ENCODE results near the gene SLC39A11.
"Not testable (repeated sequence)": the region's sequence is repeated elsewhere in the genome, so short reads cannot be mapped to it uniquely, and the experiment has no call there.

The SLC39A11 gene

DNA sequence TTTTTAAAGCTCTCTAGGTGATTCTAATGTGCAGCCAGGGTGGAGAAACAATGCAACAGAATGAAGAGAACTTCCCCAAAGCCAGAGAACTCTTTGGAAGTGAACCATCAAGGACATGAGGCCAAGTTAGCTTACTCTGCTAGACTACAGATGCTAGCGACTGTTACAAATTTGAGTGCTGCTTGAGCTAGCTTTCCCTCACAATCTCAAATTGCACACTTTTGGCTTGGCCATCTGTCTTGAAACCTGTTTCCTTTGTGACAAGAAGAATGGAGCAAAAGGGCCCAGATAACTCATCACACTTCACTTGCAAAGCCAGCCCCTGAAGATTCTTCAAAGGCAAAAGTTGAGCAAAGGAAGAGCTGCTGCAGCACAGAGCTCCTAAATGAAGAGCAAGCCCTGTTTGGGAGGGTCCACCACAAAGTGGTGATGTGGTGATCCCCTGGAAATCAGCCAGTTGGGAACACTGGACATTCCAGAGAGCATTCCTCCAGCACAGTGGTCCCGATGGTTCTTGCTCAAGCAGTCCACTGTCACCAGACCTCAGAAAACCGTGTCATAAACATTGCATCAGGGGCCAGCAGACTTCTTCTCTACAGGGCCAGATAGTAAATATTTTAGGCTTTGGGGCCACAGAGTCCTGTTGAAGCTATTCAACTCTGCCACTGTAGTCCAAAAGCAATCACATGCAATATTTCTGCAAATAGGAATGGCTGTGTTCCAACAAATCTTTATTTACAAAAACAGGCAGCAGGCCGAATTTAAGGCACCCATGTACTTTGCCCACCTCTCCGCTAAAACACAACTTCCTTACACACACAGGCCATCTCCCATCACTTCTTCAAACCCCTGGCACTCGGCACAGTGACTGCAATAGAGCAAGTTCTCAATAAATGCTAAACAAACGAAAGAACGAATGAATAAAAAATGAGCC lies 21.2 kb downstream of the SLC39A11 start:
- DNase-seq = no peak

DNA sequence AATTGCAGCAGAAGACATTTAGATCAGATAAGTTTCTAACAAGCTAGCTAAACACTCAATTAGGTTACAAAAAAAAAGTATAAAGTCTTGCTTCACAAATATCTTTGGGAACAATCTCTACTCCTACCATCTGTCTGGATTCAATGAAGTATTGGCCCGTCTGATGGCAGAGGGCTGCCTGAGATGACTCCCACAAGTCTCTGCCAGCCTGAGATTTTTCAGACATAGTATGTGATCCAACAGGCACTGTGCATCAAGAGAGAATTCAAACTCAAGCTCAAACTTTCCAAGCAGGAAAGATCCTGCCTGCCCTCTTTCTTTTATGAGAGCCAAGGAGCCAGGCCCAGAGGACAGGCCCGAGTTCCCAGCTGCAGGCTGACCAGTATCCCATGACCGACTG lies 22.6 kb downstream of the SLC39A11 start:
- no peak for DNase-seq

DNA sequence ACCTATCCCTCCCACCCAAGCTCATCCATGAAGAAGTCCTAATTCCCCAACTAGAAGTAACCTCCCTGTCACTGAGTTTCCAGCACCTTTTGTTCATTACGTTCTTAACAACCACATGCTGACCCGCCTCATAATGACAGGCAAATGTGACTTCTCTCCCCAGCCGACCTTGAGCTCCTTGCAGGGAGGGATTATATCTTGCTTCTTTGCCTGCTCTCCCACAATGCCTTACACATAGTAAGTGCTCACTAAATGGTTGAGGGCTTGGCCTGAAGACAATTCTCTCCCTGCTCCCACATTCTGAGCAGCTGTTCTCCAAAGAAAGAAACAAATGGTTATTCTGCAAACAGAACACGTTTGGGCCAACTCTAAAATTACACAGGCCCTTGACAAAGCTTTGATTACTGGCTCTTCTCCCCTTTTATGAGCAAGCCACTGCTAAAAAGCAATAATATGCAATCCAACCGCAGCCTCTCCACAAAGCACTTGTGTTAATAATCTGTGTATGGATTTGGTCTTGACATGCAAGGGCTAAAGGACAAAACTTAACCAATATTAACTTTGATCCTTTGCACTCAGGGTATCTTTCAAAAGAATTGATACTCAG lies 23.2 kb downstream of the SLC39A11 start:
- no peak for DNase-seq

DNA sequence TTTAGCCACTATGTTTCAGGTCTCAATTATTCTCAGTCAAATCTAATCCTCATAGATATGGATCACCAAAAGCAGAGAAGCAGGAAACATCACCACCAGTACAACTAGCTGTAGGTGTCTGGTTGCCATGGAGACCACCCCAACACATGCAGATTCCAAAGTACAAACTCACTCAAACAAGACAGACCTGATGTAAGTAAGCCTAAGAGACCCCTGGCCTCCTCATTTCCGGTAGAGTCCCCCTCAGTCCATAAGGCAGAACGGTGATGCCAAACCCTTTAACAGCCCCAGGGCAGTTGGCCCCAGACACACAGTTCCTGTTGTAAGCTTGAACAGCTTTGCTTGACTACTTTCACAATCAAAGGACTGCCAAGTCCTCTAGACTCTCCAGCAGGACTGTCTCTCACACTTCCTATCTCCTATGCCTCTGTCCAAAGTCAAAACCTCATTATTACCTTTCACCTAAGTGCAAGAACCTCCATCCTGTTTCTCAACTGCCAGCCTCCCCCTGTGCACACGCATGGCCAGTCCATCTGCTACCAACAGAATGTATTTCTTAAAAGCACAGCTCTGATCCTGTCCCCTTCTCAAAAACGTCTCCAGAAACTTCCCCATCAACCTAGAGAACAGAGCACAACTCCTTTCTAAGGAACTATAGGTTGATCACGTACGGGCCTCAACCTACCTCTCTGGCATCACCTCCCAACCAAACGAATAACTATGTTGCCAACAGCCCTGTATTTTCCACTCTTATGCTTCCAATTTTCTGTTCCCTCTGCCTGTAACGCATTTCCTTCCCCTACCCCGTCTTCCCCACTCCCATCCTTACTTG lies 23.9 kb downstream of the SLC39A11 start:
- DNase-seq = no peak

- DNase-seq = not testable (repeated sequence)
Observed at GRCh38 chr17:73067699-73068098, 24.8 kb downstream of the SLC39A11 start.

DNA sequence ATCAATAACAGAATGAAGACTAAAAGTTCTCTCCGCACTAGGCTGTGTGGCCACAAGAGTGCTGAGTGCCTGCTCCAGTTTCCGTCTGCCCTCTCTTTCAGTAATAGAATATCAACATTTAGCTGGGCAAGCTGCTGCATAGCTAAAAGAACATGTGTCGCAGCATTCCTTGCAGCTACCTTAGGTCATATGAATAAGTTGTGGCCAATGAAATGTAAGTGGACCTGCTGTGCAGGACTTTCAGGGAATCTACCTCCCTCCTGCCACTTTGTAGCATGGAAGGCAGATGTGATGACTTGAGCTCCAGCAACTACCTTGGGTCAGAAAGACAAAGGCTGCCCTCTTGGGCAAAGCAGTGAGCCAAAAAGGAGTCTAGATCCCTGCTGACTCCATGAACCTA lies 25.4 kb downstream of the SLC39A11 start:
- DNase-seq = no peak

GRCh38 chr17:73066148-73066884 lies 26.2 kb downstream of the SLC39A11 start:
- no peak for DNase-seq

- DNase-seq = no peak
Observed at GRCh38 chr17:73065376-73065775, 27.1 kb downstream of the SLC39A11 start.

- no peak for DNase-seq
Observed at GRCh38 chr17:73064084-73064938, 28.2 kb downstream of the SLC39A11 start.

DNA sequence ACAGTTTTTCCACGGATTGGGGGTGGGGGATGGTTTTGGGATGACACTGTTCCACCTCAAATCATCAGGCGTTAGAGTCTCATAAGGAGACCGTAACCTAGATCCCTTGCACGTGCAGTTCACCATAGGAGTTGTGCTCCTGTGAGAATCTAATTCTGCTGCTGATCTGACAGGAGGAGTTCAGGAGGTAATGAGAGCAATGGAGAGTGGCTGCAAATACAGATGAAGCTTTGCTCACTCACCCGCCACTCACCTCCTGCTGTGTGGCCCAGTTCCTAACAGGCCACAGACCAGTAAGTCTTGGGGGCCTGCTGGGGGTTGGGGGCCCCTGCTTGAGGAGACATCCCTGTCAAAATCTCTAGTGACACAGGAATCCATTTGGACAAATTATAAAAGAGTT lies 29.8 kb downstream of the SLC39A11 start:
- no peak for DNase-seq

DNA sequence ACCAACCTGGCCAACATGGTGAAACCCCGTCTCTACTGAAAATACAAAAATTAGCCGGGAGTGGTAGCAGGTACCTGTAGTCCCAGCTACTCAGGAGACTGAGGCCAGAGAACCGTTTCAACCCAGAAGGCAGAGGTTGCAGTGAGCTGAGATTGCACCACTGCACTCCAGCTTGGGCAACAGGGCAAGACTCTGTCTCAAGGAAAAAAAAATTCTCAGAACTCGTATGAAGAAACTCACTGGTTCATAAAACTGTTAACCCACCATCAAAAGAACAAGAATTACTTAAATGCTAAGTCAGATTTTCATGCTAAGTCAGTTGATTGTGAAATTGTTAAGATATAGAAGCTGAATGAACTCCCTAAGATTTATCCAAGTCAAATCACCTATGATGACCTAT lies 31.3 kb downstream of the SLC39A11 start:
- no peak for DNase-seq

GRCh38 chr17:73060721-73061120 lies 31.8 kb downstream of the SLC39A11 start:
- DNase-seq = no peak

GRCh38 chr17:73059713-73060112 lies 32.8 kb downstream of the SLC39A11 start:
- not testable (repeated sequence) for DNase-seq

DNA sequence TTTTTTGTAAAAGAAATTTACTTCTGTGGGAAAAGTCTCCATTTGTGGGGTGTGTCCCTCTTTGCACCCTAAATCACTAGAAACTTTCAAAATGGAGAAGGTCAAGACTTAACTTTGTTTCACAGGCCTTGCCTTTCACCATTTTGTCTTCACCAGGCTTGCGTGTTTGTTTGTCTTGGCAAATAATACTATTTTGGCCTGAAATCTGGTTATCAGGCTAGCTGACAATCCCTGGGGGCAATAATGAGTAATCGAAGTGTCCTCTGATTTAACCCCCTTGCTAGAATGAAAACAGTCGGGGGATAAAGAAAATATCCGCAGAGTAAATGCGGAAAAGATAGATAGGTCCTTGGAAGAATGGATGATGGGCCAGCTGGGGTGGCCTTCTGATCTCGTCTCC lies 34.5 kb downstream of the SLC39A11 start:
- no peak for DNase-seq

DNA sequence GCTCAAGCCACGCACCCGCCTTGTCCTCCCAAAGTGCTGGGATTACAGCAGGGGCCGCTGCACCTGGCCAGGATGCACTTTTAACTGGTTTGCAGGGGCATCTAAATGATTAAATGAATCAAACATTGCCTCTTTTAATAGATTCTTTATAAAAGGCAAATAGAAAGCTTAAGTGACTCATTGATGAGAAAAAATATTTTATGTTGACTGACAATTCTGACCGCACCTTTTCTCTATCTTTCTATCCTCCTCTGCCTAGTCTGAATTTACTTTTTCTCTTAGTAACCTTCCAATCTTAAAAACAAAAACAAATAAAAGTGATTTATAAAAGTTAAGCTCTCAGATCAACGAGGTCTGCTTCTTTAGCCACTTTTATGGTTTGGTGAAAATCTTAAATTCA lies 35.3 kb downstream of the SLC39A11 start:
- DNase-seq = no peak

GRCh38 chr17:73052923-73053322 lies 39.6 kb downstream of the SLC39A11 start:
- DNase-seq = no peak

DNA sequence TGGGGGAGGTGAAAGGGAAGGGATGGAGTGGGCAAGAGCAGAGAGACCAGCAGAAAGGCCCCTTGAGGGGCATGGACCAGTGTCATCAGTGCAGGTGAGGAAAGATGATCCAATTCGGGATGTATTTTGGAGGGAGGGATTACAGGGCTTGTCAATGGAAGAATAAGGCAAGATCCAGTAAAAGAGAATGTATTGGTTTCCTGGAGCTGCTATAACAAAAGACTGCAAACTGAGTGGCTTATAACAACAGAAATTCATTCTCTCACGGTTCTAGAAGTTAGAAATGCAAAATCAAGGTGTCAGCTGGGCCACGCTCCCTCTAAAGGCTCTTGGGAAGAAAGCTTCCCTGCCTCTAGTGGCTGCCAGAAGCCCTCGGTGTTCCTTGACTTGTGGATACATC lies 41.7 kb downstream of the SLC39A11 start:
- DNase-seq = no peak

DNA sequence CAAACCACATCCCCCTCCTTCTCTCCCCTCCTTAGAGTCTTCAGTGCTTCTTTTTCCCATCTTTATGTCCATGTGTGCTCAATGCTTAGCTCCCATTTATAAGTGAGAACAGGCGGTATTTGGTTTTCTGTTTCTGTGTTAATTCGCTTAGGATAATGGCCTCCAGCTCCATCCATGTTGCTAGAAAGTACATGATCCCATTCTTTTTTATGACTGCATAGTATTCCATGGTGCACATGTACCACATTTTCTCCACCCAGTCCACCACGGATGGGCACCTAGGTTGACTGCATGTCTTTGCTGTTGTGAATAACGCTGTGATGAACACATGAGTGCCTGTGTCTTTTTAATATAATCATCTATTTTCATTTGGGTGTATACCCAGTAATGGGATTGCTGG lies 44.3 kb downstream of the SLC39A11 start:
- no peak for DNase-seq

DNA sequence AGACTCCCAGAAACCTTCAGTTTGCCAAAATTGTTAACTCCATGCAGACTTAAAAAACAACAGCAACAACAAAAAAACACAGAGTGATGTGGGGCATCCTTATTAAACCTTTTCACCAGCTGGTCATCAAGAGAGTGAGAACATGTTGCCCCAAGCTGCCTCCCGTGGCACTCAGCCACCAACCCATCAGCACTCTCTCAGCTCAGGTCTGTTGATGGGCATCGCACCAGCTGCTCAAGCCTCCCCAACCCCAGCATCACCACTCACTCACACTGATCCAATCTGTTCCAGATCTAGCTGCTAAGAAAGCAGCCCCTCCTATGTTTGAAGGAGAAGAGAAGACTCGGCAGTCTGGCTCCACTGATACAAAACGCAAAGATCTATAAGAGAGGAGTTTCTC lies 46.8 kb downstream of the SLC39A11 start:
- no peak for DNase-seq

DNA sequence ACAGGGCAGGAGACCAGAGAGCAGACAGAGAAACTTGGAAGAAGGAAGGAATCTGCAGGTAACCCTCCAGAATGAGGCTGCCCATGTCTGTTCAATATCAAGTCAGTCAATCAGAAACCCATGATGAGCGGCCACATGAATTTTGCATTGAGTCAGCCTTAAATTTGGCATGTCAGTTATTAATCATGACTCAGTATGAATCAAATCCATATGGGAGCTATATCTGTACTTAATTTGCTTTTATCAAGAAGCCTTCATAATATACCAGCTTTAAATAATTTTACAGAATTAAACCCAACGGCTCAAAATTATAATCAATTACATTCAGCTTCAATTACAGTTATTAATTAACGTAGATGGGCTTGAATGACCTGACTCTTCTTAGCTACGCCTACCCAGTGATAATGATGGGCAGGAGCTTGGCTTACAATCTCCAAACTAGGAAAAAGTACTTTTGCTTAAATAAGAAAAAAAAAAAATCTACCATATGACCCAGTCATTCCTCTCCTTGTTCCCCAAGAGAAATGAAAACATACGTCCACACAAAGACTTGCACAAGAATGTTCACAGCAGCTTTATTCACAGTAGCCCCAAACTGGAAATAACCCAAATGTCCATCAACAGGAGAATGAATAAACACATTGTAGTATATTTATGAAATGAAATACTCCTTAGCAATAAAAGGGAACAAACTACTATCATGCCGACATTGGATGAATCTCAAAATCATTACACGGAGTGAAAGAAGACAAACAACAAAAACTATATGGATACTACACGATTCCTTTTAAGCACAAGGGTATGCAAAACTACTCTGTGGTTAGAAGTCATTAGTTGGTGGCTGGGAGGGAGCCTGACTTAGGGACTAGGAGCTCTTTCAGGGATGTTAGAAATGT lies 48.6 kb downstream of the SLC39A11 start:
- DNase-seq = no peak
